ENCODE measurements around the gene DHX35.
A peak's percentile ranks its signal among the peaks of the same experiment; 100 is the strongest.

The DHX35 gene, protein sequence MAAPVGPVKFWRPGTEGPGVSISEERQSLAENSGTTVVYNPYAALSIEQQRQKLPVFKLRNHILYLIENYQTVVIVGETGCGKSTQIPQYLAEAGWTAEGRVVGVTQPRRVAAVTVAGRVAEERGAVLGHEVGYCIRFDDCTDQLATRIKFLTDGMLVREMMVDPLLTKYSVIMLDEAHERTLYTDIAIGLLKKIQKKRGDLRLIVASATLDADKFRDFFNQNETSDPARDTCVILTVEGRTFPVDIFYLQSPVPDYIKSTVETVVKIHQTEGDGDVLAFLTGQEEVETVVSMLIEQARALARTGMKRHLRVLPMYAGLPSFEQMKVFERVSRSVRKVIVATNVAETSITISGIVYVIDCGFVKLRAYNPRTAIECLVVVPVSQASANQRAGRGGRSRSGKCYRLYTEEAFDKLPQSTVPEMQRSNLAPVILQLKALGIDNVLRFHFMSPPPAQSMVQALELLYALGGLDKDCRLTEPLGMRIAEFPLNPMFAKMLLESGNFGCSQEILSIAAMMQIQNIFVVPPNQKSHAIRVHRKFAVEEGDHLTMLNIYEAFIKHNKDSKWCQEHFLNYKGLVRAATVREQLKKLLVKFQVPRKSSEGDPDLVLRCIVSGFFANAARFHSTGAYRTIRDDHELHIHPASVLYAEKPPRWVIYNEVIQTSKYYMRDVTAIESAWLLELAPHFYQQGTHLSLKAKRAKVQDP

DNA sequence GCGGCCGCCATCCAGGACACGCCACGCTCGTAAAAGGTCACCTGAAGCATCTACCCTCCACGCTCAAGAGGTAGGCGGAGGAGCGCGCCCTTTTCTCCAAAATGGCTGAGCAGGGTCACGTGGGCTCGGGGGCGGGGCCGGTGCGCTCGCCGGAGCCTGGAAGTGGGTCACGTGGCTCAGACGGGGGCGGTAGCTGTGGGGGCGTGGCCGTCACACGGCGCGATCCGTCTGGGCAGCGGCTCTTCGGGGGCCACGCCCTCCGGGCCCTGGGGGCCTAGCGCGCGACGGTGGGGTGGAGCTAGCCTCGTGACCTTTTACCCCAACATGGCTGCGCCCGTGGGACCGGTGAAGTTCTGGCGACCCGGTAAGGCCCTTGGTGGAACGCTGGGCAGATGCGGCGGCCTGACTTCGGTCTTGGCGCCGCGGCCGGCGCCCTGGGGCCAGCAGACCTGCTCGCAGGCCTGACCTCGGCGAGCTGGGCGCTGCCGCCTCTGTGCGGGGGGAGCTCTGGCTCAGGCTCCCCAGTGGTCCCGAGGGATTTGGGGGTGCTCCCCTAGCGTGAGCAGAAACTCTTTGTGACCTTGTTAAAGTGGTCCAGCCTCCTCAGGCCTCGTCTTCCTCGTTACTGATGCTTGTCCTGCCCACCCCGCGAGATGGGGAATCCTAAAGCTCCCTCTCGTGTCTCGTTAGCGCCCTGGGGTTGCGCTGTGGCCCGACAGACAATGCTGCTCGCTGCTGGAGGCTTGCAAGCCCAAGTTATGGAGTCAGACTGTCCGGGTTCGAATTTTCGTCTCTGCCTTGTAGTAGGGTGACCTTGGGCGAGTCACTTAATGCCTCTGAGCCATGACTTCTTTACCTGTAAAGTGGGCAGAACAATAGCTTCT lies at the start of gene DHX35:
Gene DHX35 (plus strand): TSS at position 301 of the 884 bp plus-strand sequence. CDS start 24 bp downstream, at position 325.
- Histone ChIP-seq H2AFZ (ENCODE audit: low read length) (peak within 1 kb of the TSS; percentile 93), H4K20me1 (ENCODE audit: insufficient read depth, low read length, poor library complexity, severe bottlenecking) (no peaks in the 10 kb centered on the region), H3K4me3 (ENCODE audit: low read length, poor library complexity, severe bottlenecking) (peak within 1 kb of the TSS; percentile 94), H3K4me1 (ENCODE audit: insufficient read depth, low read length, poor library complexity, severe bottlenecking) (peaks cover 26% of the 10 kb centered on the region), H3K27me3 (ENCODE audit: insufficient read depth, low read length, poor library complexity, severe bottlenecking) (no peaks in the 10 kb centered on the region), H3K36me3 (ENCODE audit: insufficient read depth, low read length) (no peaks in the 10 kb centered on the region), H3K9me3 (ENCODE audit: insufficient read depth, low read depth, low read length) (no peaks in the 10 kb centered on the region), H3K9ac (ENCODE audit: low read depth, low read length, poor library complexity, severe bottlenecking) (peak within 1 kb of the TSS; percentile 86), H3K79me2 (ENCODE audit: insufficient read depth, low read length) (peaks cover 47% of the 10 kb centered on the region), H3K9me2 (replicated peaks; ENCODE audit: low read depth, low read length) (no peaks in the 10 kb centered on the region), H3F3A (ENCODE audit: low read depth) (peaks cover 8% of the 10 kb centered on the region; the same call in 1 of the 2 replicates), H3K4me2 (ENCODE audit: low read depth, low read length, poor library complexity, severe bottlenecking) (peak within 1 kb of the TSS; percentile 89)
- TF ChIP-seq, protein P1, sequence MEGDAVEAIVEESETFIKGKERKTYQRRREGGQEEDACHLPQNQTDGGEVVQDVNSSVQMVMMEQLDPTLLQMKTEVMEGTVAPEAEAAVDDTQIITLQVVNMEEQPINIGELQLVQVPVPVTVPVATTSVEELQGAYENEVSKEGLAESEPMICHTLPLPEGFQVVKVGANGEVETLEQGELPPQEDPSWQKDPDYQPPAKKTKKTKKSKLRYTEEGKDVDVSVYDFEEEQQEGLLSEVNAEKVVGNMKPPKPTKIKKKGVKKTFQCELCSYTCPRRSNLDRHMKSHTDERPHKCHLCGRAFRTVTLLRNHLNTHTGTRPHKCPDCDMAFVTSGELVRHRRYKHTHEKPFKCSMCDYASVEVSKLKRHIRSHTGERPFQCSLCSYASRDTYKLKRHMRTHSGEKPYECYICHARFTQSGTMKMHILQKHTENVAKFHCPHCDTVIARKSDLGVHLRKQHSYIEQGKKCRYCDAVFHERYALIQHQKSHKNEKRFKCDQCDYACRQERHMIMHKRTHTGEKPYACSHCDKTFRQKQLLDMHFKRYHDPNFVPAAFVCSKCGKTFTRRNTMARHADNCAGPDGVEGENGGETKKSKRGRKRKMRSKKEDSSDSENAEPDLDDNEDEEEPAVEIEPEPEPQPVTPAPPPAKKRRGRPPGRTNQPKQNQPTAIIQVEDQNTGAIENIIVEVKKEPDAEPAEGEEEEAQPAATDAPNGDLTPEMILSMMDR (conservative IDR thresholded peaks at IDR 0.05; ENCODE audit: low read length) = peak; percentile 40
- TF ChIP-seq EZH2phosphoT487 (IDR thresholded peaks at IDR 0.05; ENCODE audit: borderline replicate concordance) = no peak

DNA sequence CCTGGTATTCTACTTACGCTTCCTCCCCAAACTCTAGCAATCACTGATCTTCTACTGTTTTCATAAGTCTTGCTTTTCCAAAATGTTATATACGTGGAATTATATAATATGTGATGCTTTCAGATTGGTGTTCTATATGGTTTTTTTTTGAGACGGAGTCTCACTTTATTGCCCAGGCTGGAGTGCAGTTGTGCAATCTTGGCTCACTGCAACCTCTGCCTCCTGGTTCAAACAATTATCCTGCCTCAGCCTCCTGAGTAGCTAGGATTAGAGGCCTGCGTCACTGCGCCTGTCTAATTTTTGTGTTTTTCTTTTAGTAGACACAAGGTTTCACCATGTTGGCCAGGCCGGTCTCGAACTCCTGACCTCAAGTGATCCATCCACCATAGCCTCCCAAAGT lies 46.8 kb upstream of the DHX35 start:
- Histone ChIP-seq H3K4me2 (ENCODE audit: low read depth, low read length, poor library complexity, severe bottlenecking) (no peak overlapping the region), H3K4me3 (ENCODE audit: low read length, poor library complexity, severe bottlenecking) (no peak overlapping the region), H3F3A (ENCODE audit: low read depth) (no peaks in the 10 kb centered on the region)

DNA sequence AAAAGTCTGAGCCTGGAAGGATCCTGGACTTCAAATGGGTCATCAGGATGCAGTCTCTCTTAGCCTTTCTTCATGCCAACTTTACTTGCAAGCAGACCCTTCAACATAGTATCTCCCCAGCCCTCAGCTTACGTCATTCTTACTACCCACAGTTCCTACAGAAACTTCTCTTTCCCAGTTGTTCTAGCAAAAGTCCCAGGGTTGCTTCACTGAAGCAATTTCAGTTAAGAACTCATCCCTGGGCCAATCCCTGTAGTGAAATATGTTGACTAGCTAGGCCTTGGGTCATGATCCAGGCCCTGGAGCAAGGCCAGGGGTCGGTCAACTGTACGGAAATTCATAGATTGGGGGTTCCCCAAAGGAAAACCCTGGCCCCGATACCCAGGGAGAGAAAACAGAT lies 44.5 kb upstream of the DHX35 start:
- Histone ChIP-seq H3K4me3 (ENCODE audit: low read length, poor library complexity, severe bottlenecking) (no peak overlapping the region), H3K9me2 (replicated peaks; ENCODE audit: low read depth, low read length) (no peaks in the 10 kb centered on the region), H3K79me2 (ENCODE audit: insufficient read depth, low read length) (no peaks in the 10 kb centered on the region), H2AFZ (ENCODE audit: low read length) (no peak overlapping the region), H4K20me1 (ENCODE audit: insufficient read depth, low read length, poor library complexity, severe bottlenecking) (no peaks in the 10 kb centered on the region), H3K9me3 (ENCODE audit: insufficient read depth, low read depth, low read length) (no peaks in the 10 kb centered on the region), H3K27me3 (ENCODE audit: insufficient read depth, low read length, poor library complexity, severe bottlenecking) (no peaks in the 10 kb centered on the region), H3F3A (ENCODE audit: low read depth) (no peaks in the 10 kb centered on the region), H3K9ac (ENCODE audit: low read depth, low read length, poor library complexity, severe bottlenecking) (no peak overlapping the region), H3K36me3 (ENCODE audit: insufficient read depth, low read length) (peaks cover 19% of the 10 kb centered on the region; the same call in 1 of the 2 replicates), H3K4me2 (ENCODE audit: low read depth, low read length, poor library complexity, severe bottlenecking) (no peak overlapping the region), H3K4me1 (ENCODE audit: insufficient read depth, low read length, poor library complexity, severe bottlenecking) (no peaks in the 10 kb centered on the region)
- no peak for TF ChIP-seq EZH2phosphoT487 (IDR thresholded peaks at IDR 0.05; ENCODE audit: borderline replicate concordance)
- TF ChIP-seq, protein P1 (conservative IDR thresholded peaks at IDR 0.05; ENCODE audit: low read length) = no peak

More for the DNA sequence above, 46.8 kb upstream of the DHX35 start:
- Histone ChIP-seq H3K9me3 (ENCODE audit: insufficient read depth, low read depth, low read length) (no peaks in the 10 kb centered on the region), H4K20me1 (ENCODE audit: insufficient read depth, low read length, poor library complexity, severe bottlenecking) (no peaks in the 10 kb centered on the region), H3K27me3 (ENCODE audit: insufficient read depth, low read length, poor library complexity, severe bottlenecking) (no peaks in the 10 kb centered on the region), H3K36me3 (ENCODE audit: insufficient read depth, low read length) (peaks cover 19% of the 10 kb centered on the region; the same call in 1 of the 2 replicates), H3K9me2 (replicated peaks; ENCODE audit: low read depth, low read length) (no peaks in the 10 kb centered on the region), H2AFZ (ENCODE audit: low read length) (no peak overlapping the region), H3K9ac (ENCODE audit: low read depth, low read length, poor library complexity, severe bottlenecking) (no peak overlapping the region), H3K4me1 (ENCODE audit: insufficient read depth, low read length, poor library complexity, severe bottlenecking) (no peaks in the 10 kb centered on the region), H3K79me2 (ENCODE audit: insufficient read depth, low read length) (no peaks in the 10 kb centered on the region)
- TF ChIP-seq, protein P1 (conservative IDR thresholded peaks at IDR 0.05; ENCODE audit: low read length) = no peak
- no peak for TF ChIP-seq EZH2phosphoT487 (IDR thresholded peaks at IDR 0.05; ENCODE audit: borderline replicate concordance)

All from Loucy (cell line).